HepG2 (cell line): ENCODE data around the gene ACADSB. TPM values are rescaled to one million over a fixed set of nuclear protein-coding genes. Genes with fewer than 3 reads are reported as not detected.

Experiments
- ATAC-seq: fragments of 200-7000 bp; cut with Tn5 transposase; 3 replicates; pipeline ENCODE4 v1.9.1; 2020; ENCODE audit warnings: mild to moderate bottlenecking, moderate library complexity
- BruUV-seq: library from RNA; stranded (reverse); fragments of 400-500 nt; replicated peaks from 2 replicates; lab custom pipeline; 2021; lab: Mats Ljungman, UMichigan
- CTCF ChIA-PET: fragments of 300-600 bp; formaldehyde crosslinking; extraction: SDS; loops from one replicate; lab custom pipeline; 2021; ENCODE audit warnings: low total read pairs, inconsistent platforms, low intra/inter-chr PET ratio; lab: Yijun Ruan, JAX
- POLR2A ChIA-PET: fragments of 350-600 bp; sonication (Branson Sonifier 250); formaldehyde crosslinking; loops from one replicate; lab custom pipeline; 2020; ENCODE audit warnings: antibody characterized with exemption, inconsistent platforms; lab: Yijun Ruan, JAX
- DNase-seq: peaks from one replicate; pipeline ENCODE4 v3.0.0-alpha.2; 2015; ENCODE audit warnings: low spot score
- FAIRE-seq: peaks from 3 replicates; lab custom pipeline; 2011; peaks lifted over from hg19 to GRCh38; lab: Jason Lieb, UNC
- H2AFZ ChIP-seq: one replicate; pipeline ENCODE4 v1.6.1; 2011; ENCODE audit warnings: low read length, inconsistent platforms
- H3K27ac ChIP-seq: fragments of 300-600 bp; 3 replicates; pipeline ENCODE4 v1.8.0; 2011; ENCODE audit warnings: mixed run types, mild to moderate bottlenecking, mixed read lengths, low read length, inconsistent platforms; ENCODE audit not compliant: insufficient read depth; ENCODE audit errors: extremely low read length
- H3K27me3 ChIP-seq, 2 experiments: fragments of 200-600 bp in 1 of 2; 2 replicates in 1 of 2; 3 replicates in 1 of 2; pipeline versions ENCODE4 v1.6.0 to v1.8.0; 2011; ENCODE audit warnings: low read length in 2 of 2, mild to moderate bottlenecking in 2 of 2, moderate library complexity in 2 of 2, inconsistent platforms in 1 of 2; ENCODE audit not compliant: insufficient read depth in 2 of 2, control insufficient read depth in 1 of 2
- H3K36me3 ChIP-seq, 2 experiments: fragments of 200-600 bp in 1 of 2; replicated peaks in 1 of 2; 2 replicates in 1 of 2; 3 replicates in 1 of 2; pipeline versions ENCODE4 v1.5.1 to v1.8.0; 2011; ENCODE audit warnings: low read length in 2 of 2, inconsistent platforms in 1 of 2; ENCODE audit not compliant: insufficient read depth in 2 of 2, control insufficient read depth in 1 of 2
- H3K4me1 ChIP-seq: 2 replicates; pipeline ENCODE4 v1.5.1; 2012; ENCODE audit warnings: low read length, inconsistent platforms; ENCODE audit not compliant: insufficient read depth
- H3K4me2 ChIP-seq: 2 replicates; pipeline ENCODE4 v1.6.0; 2011; ENCODE audit warnings: low read depth, low read length, inconsistent platforms
- H3K4me3 ChIP-seq, 3 experiments: fragments of 200-600 bp in 1 of 3; sonication (generic), shearing (Covaris generic) in 1 of 3; replicated peaks in 1 of 3; 2 replicates each; pipeline ENCODE4 v1.5.1; 2011 to 2016; ENCODE audit warnings: low read length in 3 of 3, inconsistent platforms in 2 of 3, low read depth in 2 of 3, mild to moderate bottlenecking in 2 of 3, control low read depth in 1 of 3, mixed read lengths in 1 of 3; ENCODE audit not compliant: insufficient read depth in 1 of 3
- H3K79me2 ChIP-seq: one replicate; pipeline ENCODE4 v1.6.1; 2011; ENCODE audit warnings: low read length, inconsistent platforms; ENCODE audit not compliant: insufficient read depth
- H3K9ac ChIP-seq: 2 replicates; pipeline ENCODE4 v1.6.0; 2011; ENCODE audit warnings: mild to moderate bottlenecking, low read depth, low read length, inconsistent platforms; ENCODE audit not compliant: insufficient read depth
- H3K9me3 ChIP-seq: 2 replicates; pipeline ENCODE4 v1.5.1; 2012; ENCODE audit warnings: mild to moderate bottlenecking, low read length
- H4K20me1 ChIP-seq: 2 replicates; pipeline ENCODE4 v1.6.0; 2011; ENCODE audit warnings: inconsistent platforms, mild to moderate bottlenecking, low read length, moderate library complexity; ENCODE audit not compliant: insufficient read depth
- MED1 ChIP-seq: sonication (generic); formaldehyde crosslinking; IDR thresholded peaks from 2 replicates; pipeline ENCODE4 v1.4.0; 2020; ENCODE audit warnings: missing genetic modification reagents
- RXRB ChIP-seq: IDR thresholded peaks from 2 replicates; pipeline ENCODE4 v1.6.1; 2016; ENCODE audit warnings: borderline replicate concordance, missing genetic modification reagents, missing compliant biosample characterization
- ZNF207 ChIP-seq: fragments of 450-650 bp; IDR thresholded peaks from 2 replicates; pipeline ENCODE4 v1.6.1; 2016; ENCODE audit warnings: antibody characterized with exemption, borderline replicate concordance
- ZNF749 ChIP-seq: sonication (generic); formaldehyde crosslinking; IDR thresholded peaks from 2 replicates; pipeline ENCODE4 v1.8.0; 2022; ENCODE audit warnings: mild to moderate bottlenecking, missing genetic modification reagents, moderate library complexity, borderline replicate concordance
- WGBS: methylation state at CpG from one replicate; pipeline ENCODE4 v1.1.6; 2017; ENCODE audit warnings: low lambda C conversion rate; 5-methylcytosine and 5-hydroxymethylcytosine counted together
- in situ Hi-C: cut with HindIII; loops from 2 replicates; pipeline ENCODE4 v1.10.0; 2017; ENCODE audit warnings: low pct_unique_long_range_greater_than_20kb; ENCODE audit not compliant: extremely low pct_ligation_motif_present
- intact Hi-C: fragments of 100-400 bp; cut with micrococcal nuclease; formaldehyde crosslinking; loops from one replicate; pipeline ENCODE4 v1.10.0; 2022; ENCODE audit not compliant: unreplicated experiment
- polyA plus RNA-seq, 8 experiments: library from polyadenylated mRNA; depleted of rRNA in 3 of 8; stranded (reverse) in 7 of 8; unstranded in 1 of 8; fragments of >200 nt; fragmentation: Illumina TruSeq in 4 of 8; extraction: Trizol in 4 of 8; gene quantifications; 2 replicates each; pipeline versions ENCODE4 v1.2.1 to v1.2.3, GENCODE V29; 2011 to 2016; ENCODE audit warnings: low read depth in 4 of 8, missing spikeins in 1 of 8, mixed read lengths in 1 of 8; ENCODE audit not compliant: insufficient read depth in 1 of 8
- total RNA-seq, 5 experiments: library from RNA; depleted of rRNA; stranded (reverse); fragments of >200 nt; fragmentation: Illumina TruSeq; extraction: Trizol; gene quantifications; 2 replicates each; pipeline ENCODE4 v1.2.3, GENCODE V29; 2016; ENCODE audit warnings: low read depth in 1 of 5
- TF ChIP-seq, protein P1 (sequence below): sonication (generic); formaldehyde crosslinking; IDR thresholded peaks from 2 replicates; pipeline ENCODE4 v1.4.0; 2020; ENCODE audit warnings: mild to moderate bottlenecking, missing genetic modification reagents
- TF ChIP-seq, protein P2 (sequence below): sonication (generic); formaldehyde crosslinking; IDR thresholded peaks from 2 replicates; pipeline ENCODE4 v1.5.0; 2020; ENCODE audit warnings: missing genetic modification reagents
- TF ChIP-seq, protein P3 (sequence below): sonication (generic); formaldehyde crosslinking; IDR thresholded peaks from 2 replicates; pipeline ENCODE4 v1.5.0; 2020; ENCODE audit warnings: missing genetic modification reagents

Gene ACADSB
- total and polyA plus RNA-seq, 2 of the 13 experiments (the other 11 are each of a cell fraction or from before 2014, with no cell fraction given): 80.0 to 87.6 TPM

DNA sequence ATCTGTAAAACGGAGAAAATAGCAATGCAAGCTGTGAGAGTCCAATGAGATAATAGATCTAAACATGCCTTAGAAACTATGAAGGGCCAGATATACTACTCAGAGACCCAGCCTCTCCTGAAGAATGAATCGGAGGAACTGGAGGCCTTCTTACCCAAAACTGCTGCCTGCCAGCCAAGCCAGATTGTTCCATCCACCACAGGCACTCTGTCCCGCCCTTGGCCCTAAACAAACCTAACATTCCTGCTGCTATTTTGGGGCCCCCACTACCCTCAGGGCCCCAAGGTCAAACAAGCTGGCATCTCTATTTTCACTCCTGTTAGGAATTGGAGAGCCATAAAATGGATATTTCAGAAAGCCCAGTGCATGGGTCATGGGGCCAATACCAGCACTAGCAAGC lies 79.0 kb downstream of the ACADSB start (continued):
- TF ChIP-seq, protein P1, sequence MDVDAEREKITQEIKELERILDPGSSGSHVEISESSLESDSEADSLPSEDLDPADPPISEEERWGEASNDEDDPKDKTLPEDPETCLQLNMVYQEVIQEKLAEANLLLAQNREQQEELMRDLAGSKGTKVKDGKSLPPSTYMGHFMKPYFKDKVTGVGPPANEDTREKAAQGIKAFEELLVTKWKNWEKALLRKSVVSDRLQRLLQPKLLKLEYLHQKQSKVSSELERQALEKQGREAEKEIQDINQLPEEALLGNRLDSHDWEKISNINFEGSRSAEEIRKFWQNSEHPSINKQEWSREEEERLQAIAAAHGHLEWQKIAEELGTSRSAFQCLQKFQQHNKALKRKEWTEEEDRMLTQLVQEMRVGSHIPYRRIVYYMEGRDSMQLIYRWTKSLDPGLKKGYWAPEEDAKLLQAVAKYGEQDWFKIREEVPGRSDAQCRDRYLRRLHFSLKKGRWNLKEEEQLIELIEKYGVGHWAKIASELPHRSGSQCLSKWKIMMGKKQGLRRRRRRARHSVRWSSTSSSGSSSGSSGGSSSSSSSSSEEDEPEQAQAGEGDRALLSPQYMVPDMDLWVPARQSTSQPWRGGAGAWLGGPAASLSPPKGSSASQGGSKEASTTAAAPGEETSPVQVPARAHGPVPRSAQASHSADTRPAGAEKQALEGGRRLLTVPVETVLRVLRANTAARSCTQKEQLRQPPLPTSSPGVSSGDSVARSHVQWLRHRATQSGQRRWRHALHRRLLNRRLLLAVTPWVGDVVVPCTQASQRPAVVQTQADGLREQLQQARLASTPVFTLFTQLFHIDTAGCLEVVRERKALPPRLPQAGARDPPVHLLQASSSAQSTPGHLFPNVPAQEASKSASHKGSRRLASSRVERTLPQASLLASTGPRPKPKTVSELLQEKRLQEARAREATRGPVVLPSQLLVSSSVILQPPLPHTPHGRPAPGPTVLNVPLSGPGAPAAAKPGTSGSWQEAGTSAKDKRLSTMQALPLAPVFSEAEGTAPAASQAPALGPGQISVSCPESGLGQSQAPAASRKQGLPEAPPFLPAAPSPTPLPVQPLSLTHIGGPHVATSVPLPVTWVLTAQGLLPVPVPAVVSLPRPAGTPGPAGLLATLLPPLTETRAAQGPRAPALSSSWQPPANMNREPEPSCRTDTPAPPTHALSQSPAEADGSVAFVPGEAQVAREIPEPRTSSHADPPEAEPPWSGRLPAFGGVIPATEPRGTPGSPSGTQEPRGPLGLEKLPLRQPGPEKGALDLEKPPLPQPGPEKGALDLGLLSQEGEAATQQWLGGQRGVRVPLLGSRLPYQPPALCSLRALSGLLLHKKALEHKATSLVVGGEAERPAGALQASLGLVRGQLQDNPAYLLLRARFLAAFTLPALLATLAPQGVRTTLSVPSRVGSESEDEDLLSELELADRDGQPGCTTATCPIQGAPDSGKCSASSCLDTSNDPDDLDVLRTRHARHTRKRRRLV: no peak
- no peak for TF ChIP-seq MED1
- TF ChIP-seq ZNF749: no peak

GRCh38 chr10:123092635-123093414 lies 84.0 kb downstream of the ACADSB start:
- Histone ChIP-seq H3K36me3 (no peaks in the 10 kb centered on the region), H2AFZ (no peak overlapping the region), H3K79me2 (no peaks in the 10 kb centered on the region), H3K4me1 (no peaks in the 10 kb centered on the region), H3K27me3 (peaks cover 3 to 28% of the 10 kb centered on the region in 2 experiments; a peak in 4 of 5 replicates), H3K27ac (no peak overlapping the region), H3K4me3 (no peak overlapping the region), H3K9me3 (no peaks in the 10 kb centered on the region), H3K4me2 (no peak overlapping the region), H4K20me1 (no peaks in the 10 kb centered on the region), H3K9ac (no peak overlapping the region)
- FAIRE-seq (no peak), DNase-seq (no peak), ATAC-seq (no peak)
- 16% methylated on average over 14 of the region's 14 CpGs for WGBS
- intact Hi-C loops (no loop called here), in situ Hi-C loops (loop anchor here (25.0 kb wide), 1 partner anchor 869 kb away; no protein-coding TSS in a partner anchor)
- ChIA-PET POLR2A (no interaction called here), CTCF (no interaction called here)
- BruUV-seq: no TSS peak
- TF ChIP-seq RXRB (CRISPR knock-in tag) (no peak), ZNF207 (no peak)
- TF ChIP-seq, protein P2, sequence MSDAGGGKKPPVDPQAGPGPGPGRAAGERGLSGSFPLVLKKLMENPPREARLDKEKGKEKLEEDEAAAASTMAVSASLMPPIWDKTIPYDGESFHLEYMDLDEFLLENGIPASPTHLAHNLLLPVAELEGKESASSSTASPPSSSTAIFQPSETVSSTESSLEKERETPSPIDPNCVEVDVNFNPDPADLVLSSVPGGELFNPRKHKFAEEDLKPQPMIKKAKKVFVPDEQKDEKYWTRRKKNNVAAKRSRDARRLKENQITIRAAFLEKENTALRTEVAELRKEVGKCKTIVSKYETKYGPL: no peak
- TF ChIP-seq, protein P3, sequence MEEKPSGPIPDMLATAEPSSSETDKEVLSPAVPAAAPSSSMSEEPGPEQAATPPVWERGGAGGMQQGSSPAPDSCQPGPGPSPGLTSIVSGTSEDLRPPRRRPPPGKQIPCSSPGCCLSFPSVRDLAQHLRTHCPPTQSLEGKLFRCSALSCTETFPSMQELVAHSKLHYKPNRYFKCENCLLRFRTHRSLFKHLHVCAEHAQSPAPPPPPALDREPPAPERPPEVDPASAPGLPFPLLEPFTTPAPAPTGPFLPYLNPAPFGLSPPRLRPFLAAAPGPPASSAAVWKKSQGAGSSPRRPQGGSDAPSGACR (CRISPR knock-in tag): no peak
